Neural crest cell (in vitro differentiated cells): Measurements from ENCODE around the gene FOXP1. TPM values are rescaled to one million over a fixed set of nuclear protein-coding genes. Genes with fewer than 3 reads are reported as not detected.

ENCODE experiments used
- DNase-seq: peaks from one replicate; pipeline ENCODE4 v3.0.0; 2021; ENCODE audit warnings: low read depth, mixed read lengths, low spot score
- H3K27ac Mint-ChIP-seq: one replicate; pipeline ENCODE4 v1.8.0; 2021; ENCODE audit warnings: mild to moderate bottlenecking, mixed read lengths; ENCODE audit not compliant: unreplicated experiment
- H3K27me3 Mint-ChIP-seq: 2 replicates; pipeline ENCODE4 v1.8.0; 2021; ENCODE audit warnings: low read depth, mild to moderate bottlenecking, mixed read lengths
- H3K36me3 Mint-ChIP-seq: 2 replicates; pipeline ENCODE4 v1.8.0; 2021; ENCODE audit warnings: low read depth, mild to moderate bottlenecking, mixed read lengths
- H3K4me1 Mint-ChIP-seq: 2 replicates; pipeline ENCODE4 v1.8.0; 2021; ENCODE audit warnings: mixed read lengths
- H3K4me3 Mint-ChIP-seq: one replicate; pipeline ENCODE4 v1.8.0; 2021; ENCODE audit warnings: mild to moderate bottlenecking, mixed read lengths
- H3K9me3 Mint-ChIP-seq: 2 replicates; pipeline ENCODE4 v1.8.0; 2021; ENCODE audit warnings: mixed read lengths
- CTCF ChIP-seq: fragments of 200-600 bp; sonication (generic); conservative IDR thresholded peaks from 2 replicates; pipeline ENCODE4 v1.5.0; 2021; ENCODE audit warnings: antibody characterized with exemption, mild to moderate bottlenecking
- total RNA-seq: library from RNA; stranded (reverse); gene quantifications from 2 replicates; pipeline ENCODE4 v1.2.1, GENCODE V29; 2021

Gene FOXP1
- total RNA-seq, 1 donor from 2014 or later: 22.8 TPM

GRCh38 chr3:71064291-71064955, 519.1 kb downstream of the FOXP1 start:
- TF ChIP-seq CTCF: peak; percentile 27
- H3K9me3 Mint-ChIP-seq: no peaks in the 10 kb centered on the region
- peaks cover 23% of the 10 kb centered on the region for H3K4me1 Mint-ChIP-seq
- no peaks in the 10 kb centered on the region for H3K36me3 Mint-ChIP-seq
- no peak overlapping the region for H3K4me3 Mint-ChIP-seq
- peak; percentile 23 for DNase-seq
- no peak overlapping the region for H3K27ac Mint-ChIP-seq
- H3K27me3 Mint-ChIP-seq: peaks cover 47% of the 10 kb centered on the region

GRCh38 chr3:71063773-71064290, 519.7 kb downstream of the FOXP1 start:
- H3K36me3 Mint-ChIP-seq: no peaks in the 10 kb centered on the region
- no peak overlapping the region for H3K27ac Mint-ChIP-seq
- DNase-seq: peak; percentile 5
- peaks cover 47% of the 10 kb centered on the region for H3K27me3 Mint-ChIP-seq
- no peaks in the 10 kb centered on the region for H3K9me3 Mint-ChIP-seq
- no peak overlapping the region for H3K4me3 Mint-ChIP-seq
- no peak for TF ChIP-seq CTCF
- H3K4me1 Mint-ChIP-seq: peaks cover 23% of the 10 kb centered on the region

GRCh38 chr3:71062952-71063772, 520.4 kb downstream of the FOXP1 start:
- Mint-ChIP-seq H3K27me3 (peaks cover 43% of the 10 kb centered on the region), H3K9me3 (no peaks in the 10 kb centered on the region), H3K4me1 (peaks cover 19% of the 10 kb centered on the region), H3K27ac (no peak overlapping the region), H3K36me3 (no peaks in the 10 kb centered on the region), H3K4me3 (no peak overlapping the region)
- no peak for TF ChIP-seq CTCF
- DNase-seq: no peak

GRCh38 chr3:71062037-71062932, 521.2 kb downstream of the FOXP1 start:
- no peak overlapping the region for H3K27ac Mint-ChIP-seq
- H3K9me3 Mint-ChIP-seq: no peaks in the 10 kb centered on the region
- no peak for TF ChIP-seq CTCF
- H3K4me3 Mint-ChIP-seq: peak overlapping the region; percentile 3
- H3K27me3 Mint-ChIP-seq: peaks cover 41% of the 10 kb centered on the region
- DNase-seq: no peak
- H3K4me1 Mint-ChIP-seq: peaks cover 17% of the 10 kb centered on the region
- H3K36me3 Mint-ChIP-seq: no peaks in the 10 kb centered on the region

GRCh38 chr3:71061581-71061980, 521.9 kb downstream of the FOXP1 start:
- H3K36me3 Mint-ChIP-seq: no peaks in the 10 kb centered on the region
- no peak overlapping the region for H3K4me3 Mint-ChIP-seq
- no peaks in the 10 kb centered on the region for H3K9me3 Mint-ChIP-seq
- no peak overlapping the region for H3K27ac Mint-ChIP-seq
- no peak for TF ChIP-seq CTCF
- DNase-seq: no peak
- H3K4me1 Mint-ChIP-seq: peaks cover 12% of the 10 kb centered on the region
- H3K27me3 Mint-ChIP-seq: peaks cover 35% of the 10 kb centered on the region
